ENCODE results near the gene ZFAND6. TPM values are rescaled to one million over a fixed set of nuclear protein-coding genes. Genes with fewer than 3 reads are reported as not detected.

The ZFAND6 gene
- total RNA-seq, 1 donor from 2014 or later, result 76.7 TPM

- no peak for TF ChIP-seq CTCF (IDR thresholded peaks at IDR 0.05)
- intact Hi-C loops (cut with DNase I), result no loop called here
- DNase-seq, result no peak
- Histone ChIP-seq H3K27me3 (ENCODE audit: low read depth) (no peaks in the 10 kb centered on the region), H3K4me1 (peaks cover 19% of the 10 kb centered on the region), H3K36me3 (no peaks in the 10 kb centered on the region), H3K9me3 (no peaks in the 10 kb centered on the region), H3K4me3 (no peak overlapping the region), H3K27ac (no peak overlapping the region)
- ATAC-seq, result no peak
Measured at GRCh38 chr15:80109388-80109787, 49.9 kb downstream of the ZFAND6 start.

GRCh38 chr15:80110920-80111319 is 51.4 kb downstream of the ZFAND6 start:
- Histone ChIP-seq H3K27ac (no peak overlapping the region), H3K9me3 (no peaks in the 10 kb centered on the region), H3K27me3 (ENCODE audit: low read depth) (no peaks in the 10 kb centered on the region), H3K4me3 (no peak overlapping the region), H3K4me1 (peaks cover 19% of the 10 kb centered on the region), H3K36me3 (no peaks in the 10 kb centered on the region)
- DNase-seq (no peak), ATAC-seq (no peak)
- TF ChIP-seq CTCF (IDR thresholded peaks at IDR 0.05), result no peak
- intact Hi-C loops (cut with DNase I), result no loop called here

GRCh38 chr15:80114114-80114513 is 54.6 kb downstream of the ZFAND6 start:
- DNase-seq (no peak), ATAC-seq (no peak)
- no peak overlapping the region for H3K27ac ChIP-seq
- no peaks in the 10 kb centered on the region for H3K9me3 ChIP-seq
- no peak for TF ChIP-seq CTCF (IDR thresholded peaks at IDR 0.05)
- H3K4me1 ChIP-seq, result peaks cover 6% of the 10 kb centered on the region
- no peaks in the 10 kb centered on the region for H3K27me3 ChIP-seq (ENCODE audit: low read depth)
- H3K36me3 ChIP-seq, result no peaks in the 10 kb centered on the region
- no peak overlapping the region for H3K4me3 ChIP-seq
- intact Hi-C loops (cut with DNase I), result no loop called here

GRCh38 chr15:80115021-80115420 is 55.5 kb downstream of the ZFAND6 start:
- no peaks in the 10 kb centered on the region for H3K27me3 ChIP-seq (ENCODE audit: low read depth)
- H3K9me3 ChIP-seq, result no peaks in the 10 kb centered on the region
- H3K4me3 ChIP-seq, result no peak overlapping the region
- intact Hi-C loops (cut with DNase I), result no loop called here
- DNase-seq, result no peak
- H3K36me3 ChIP-seq, result no peaks in the 10 kb centered on the region
- H3K4me1 ChIP-seq, result peaks cover 6% of the 10 kb centered on the region
- H3K27ac ChIP-seq, result no peak overlapping the region
- no peak for ATAC-seq
- TF ChIP-seq CTCF (IDR thresholded peaks at IDR 0.05), result no peak

GRCh38 chr15:80118956-80119355 is 59.5 kb downstream of the ZFAND6 start:
- no peak for TF ChIP-seq CTCF (IDR thresholded peaks at IDR 0.05)
- Histone ChIP-seq H3K4me3 (no peak overlapping the region), H3K27me3 (ENCODE audit: low read depth) (no peaks in the 10 kb centered on the region), H3K9me3 (no peaks in the 10 kb centered on the region), H3K27ac (no peak overlapping the region), H3K36me3 (peaks cover 18% of the 10 kb centered on the region), H3K4me1 (peaks cover 5% of the 10 kb centered on the region)
- DNase-seq (no peak), ATAC-seq (no peak)
- intact Hi-C loops (cut with DNase I), result no loop called here

- Histone ChIP-seq H3K36me3 (peaks cover 26% of the 10 kb centered on the region), H3K9me3 (no peaks in the 10 kb centered on the region), H3K27ac (no peak overlapping the region), H3K4me3 (no peak overlapping the region), H3K4me1 (no peaks in the 10 kb centered on the region), H3K27me3 (ENCODE audit: low read depth) (no peaks in the 10 kb centered on the region)
- intact Hi-C loops (cut with DNase I), result no loop called here
- DNase-seq (no peak), ATAC-seq (no peak)
- TF ChIP-seq CTCF (IDR thresholded peaks at IDR 0.05), result no peak
Measured at GRCh38 chr15:80120636-80121035, 61.2 kb downstream of the ZFAND6 start.

All from lower lobe of right lung (tissue), 2 donors.